ENCODE results near the gene CDC25B. TPM values are rescaled to one million over a fixed set of nuclear protein-coding genes. Genes with fewer than 3 reads are reported as not detected.

The CDC25B gene
- total RNA-seq, 1 donor from 2014 or later: 60.6 TPM

DNA sequence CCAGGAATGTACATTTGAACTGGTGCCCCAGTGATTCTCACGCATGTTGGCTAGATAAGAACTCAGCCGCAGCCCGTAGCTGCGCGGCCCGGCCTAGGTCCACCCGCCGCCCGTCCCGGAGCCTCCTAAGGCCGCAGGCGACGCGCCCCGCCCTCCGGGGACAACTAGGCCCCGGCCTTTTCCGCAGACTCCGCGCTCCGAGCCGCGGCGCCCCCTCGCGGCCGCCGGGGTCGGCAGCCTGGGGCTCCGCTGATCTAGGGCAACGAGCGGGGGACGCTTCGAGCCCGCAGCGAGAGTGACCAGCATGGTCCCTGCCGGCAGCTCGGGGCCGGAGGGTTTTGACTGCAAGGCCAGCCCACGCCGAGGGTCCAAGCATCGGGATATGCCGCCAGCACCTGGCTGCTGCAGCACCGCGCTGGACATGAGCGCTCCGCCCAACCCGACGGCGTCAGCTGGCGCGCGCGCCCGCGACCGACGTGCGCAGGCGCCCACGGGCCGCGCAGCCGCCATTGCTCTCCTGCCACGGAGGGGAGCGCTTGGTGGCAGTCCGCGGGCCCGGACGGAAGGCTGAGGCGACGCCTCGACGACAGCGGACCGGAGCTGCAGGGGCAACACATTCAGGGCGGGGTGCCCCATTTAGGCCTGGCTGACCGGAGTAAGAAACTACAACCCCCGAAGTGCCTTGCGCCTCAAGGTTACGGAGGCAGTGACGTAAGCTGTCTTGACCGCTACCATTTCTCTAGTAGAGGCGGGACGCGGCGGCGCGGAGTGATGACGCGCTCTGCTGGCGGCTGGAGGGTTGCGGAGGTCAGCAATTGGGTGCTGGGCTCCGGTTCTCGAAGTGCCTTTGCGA lies 24.2 kb downstream of the CDC25B start, which contains the start of gene AP5S1:
Gene AP5S1 (plus strand): TSS at position 500 of the 853 bp plus-strand sequence. CDS start 1,571 bp downstream, outside the sequence.
- H3K27me3 ChIP-seq: no peaks in the 10 kb centered on the region
- DNase-seq (ENCODE audit: low spot score in 2 of 2): peak; percentile 91 to 99
- peak within 1 kb of the TSS; percentile 65 to 93 for H3K4me3 ChIP-seq
- TF ChIP-seq, protein P1, sequence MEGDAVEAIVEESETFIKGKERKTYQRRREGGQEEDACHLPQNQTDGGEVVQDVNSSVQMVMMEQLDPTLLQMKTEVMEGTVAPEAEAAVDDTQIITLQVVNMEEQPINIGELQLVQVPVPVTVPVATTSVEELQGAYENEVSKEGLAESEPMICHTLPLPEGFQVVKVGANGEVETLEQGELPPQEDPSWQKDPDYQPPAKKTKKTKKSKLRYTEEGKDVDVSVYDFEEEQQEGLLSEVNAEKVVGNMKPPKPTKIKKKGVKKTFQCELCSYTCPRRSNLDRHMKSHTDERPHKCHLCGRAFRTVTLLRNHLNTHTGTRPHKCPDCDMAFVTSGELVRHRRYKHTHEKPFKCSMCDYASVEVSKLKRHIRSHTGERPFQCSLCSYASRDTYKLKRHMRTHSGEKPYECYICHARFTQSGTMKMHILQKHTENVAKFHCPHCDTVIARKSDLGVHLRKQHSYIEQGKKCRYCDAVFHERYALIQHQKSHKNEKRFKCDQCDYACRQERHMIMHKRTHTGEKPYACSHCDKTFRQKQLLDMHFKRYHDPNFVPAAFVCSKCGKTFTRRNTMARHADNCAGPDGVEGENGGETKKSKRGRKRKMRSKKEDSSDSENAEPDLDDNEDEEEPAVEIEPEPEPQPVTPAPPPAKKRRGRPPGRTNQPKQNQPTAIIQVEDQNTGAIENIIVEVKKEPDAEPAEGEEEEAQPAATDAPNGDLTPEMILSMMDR (IDR thresholded peaks at IDR 0.05): peak; percentile 96 to 100 (median 100)
- H3K9me3 ChIP-seq: no peaks in the 10 kb centered on the region
- peak within 1 kb of the TSS; percentile 97 for H3K27ac ChIP-seq
- H3K36me3 ChIP-seq: peaks cover 16 to 22% of the 10 kb centered on the region in 2 donors
- H3K4me1 ChIP-seq: peaks cover 3 to 16% of the 10 kb centered on the region in 2 donors
- intact Hi-C loops (cut with DNase I): loop anchor here (1.0 kb wide), 6 partner anchors 9 to 69 kb away; partner anchors contain the start of genes ADISSP, CENPB, MAVS and PANK2

- Histone ChIP-seq H3K36me3 (peaks cover 16 to 25% of the 10 kb centered on the region in 2 donors), H3K4me3 (peak overlapping the region; percentile 65 to 93), H3K9me3 (no peaks in the 10 kb centered on the region), H3K4me1 (peaks cover 3 to 16% of the 10 kb centered on the region in 2 donors), H3K27me3 (no peaks in the 10 kb centered on the region), H3K27ac (peak overlapping the region; percentile 97)
- TF ChIP-seq, protein P1 (IDR thresholded peaks at IDR 0.05): no peak
- no peak for DNase-seq (ENCODE audit: low spot score in 2 of 2)
- intact Hi-C loops (cut with DNase I): loop anchor here (1.0 kb wide), 6 partner anchors 10 to 68 kb away; partner anchors contain the start of genes ADISSP, CENPB, MAVS and PANK2
These were observed 25.0 kb downstream of the CDC25B start for GRCh38 chr20:3820901-3821727.

- H3K27ac ChIP-seq: no peak overlapping the region
- intact Hi-C loops (cut with DNase I): no loop called here
- peaks cover 18 to 33% of the 10 kb centered on the region in 2 donors for H3K36me3 ChIP-seq
These were observed 25.9 kb downstream of the CDC25B start for GRCh38 chr20:3821996-3822395.

DNA sequence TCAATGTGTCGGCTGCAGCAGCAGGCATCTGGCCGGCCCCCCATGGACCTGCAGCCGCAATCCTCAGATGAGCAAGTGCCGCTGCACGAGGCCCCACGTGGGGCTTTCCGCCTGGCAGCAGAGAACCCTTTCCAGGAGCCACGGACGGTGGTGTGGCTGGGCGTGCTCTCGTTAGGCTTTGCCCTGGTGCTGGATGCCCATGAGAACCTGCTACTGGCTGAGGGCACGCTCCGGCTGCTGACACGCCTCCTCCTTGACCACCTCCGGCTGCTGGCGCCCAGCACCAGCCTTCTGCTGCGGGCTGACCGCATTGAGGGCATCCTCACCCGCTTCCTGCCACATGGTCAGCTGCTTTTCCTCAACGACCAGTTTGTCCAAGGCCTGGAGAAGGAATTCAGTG lies 27.8 kb downstream of the CDC25B start:
- no peak for DNase-seq (ENCODE audit: low spot score in 2 of 2)
- peaks cover 18 to 34% of the 10 kb centered on the region in 2 donors for H3K36me3 ChIP-seq
- H3K4me1 ChIP-seq: peaks cover 3 to 13% of the 10 kb centered on the region in 2 donors
- H3K9me3 ChIP-seq: no peaks in the 10 kb centered on the region
- H3K27ac ChIP-seq: no peak overlapping the region
- no peaks in the 10 kb centered on the region for H3K27me3 ChIP-seq
- no peak overlapping the region for H3K4me3 ChIP-seq
- TF ChIP-seq, protein P1 (IDR thresholded peaks at IDR 0.05): no peak
- intact Hi-C loops (cut with DNase I): no loop called here

More at GRCh38 chr20:3821996-3822395, 25.9 kb downstream of the CDC25B start:
- H3K4me3 ChIP-seq: no peak overlapping the region
- no peaks in the 10 kb centered on the region for H3K27me3 ChIP-seq
- DNase-seq (ENCODE audit: low spot score in 2 of 2): no peak
- H3K9me3 ChIP-seq: no peaks in the 10 kb centered on the region
- H3K4me1 ChIP-seq: peaks cover 3 to 16% of the 10 kb centered on the region in 2 donors
- TF ChIP-seq, protein P1 (IDR thresholded peaks at IDR 0.05): no peak

GRCh38 chr20:3825526-3825925 lies 29.4 kb downstream of the CDC25B start:
- DNase-seq (ENCODE audit: low spot score in 2 of 2): no peak
- peaks cover 18 to 34% of the 10 kb centered on the region in 2 donors for H3K36me3 ChIP-seq
- TF ChIP-seq, protein P1 (IDR thresholded peaks at IDR 0.05): no peak
- H3K27me3 ChIP-seq: no peaks in the 10 kb centered on the region
- peaks cover 3 to 6% of the 10 kb centered on the region in 2 donors for H3K4me1 ChIP-seq
- H3K4me3 ChIP-seq: no peak overlapping the region
- no peaks in the 10 kb centered on the region for H3K9me3 ChIP-seq
- intact Hi-C loops (cut with DNase I): no loop called here
- no peak overlapping the region for H3K27ac ChIP-seq
